ENCODE results near the gene USP17L24.
"Not testable (repeated sequence)": the region's sequence is repeated elsewhere in the genome, so short reads cannot be mapped to it uniquely, and the experiment has no call there.

The USP17L24 gene, protein sequence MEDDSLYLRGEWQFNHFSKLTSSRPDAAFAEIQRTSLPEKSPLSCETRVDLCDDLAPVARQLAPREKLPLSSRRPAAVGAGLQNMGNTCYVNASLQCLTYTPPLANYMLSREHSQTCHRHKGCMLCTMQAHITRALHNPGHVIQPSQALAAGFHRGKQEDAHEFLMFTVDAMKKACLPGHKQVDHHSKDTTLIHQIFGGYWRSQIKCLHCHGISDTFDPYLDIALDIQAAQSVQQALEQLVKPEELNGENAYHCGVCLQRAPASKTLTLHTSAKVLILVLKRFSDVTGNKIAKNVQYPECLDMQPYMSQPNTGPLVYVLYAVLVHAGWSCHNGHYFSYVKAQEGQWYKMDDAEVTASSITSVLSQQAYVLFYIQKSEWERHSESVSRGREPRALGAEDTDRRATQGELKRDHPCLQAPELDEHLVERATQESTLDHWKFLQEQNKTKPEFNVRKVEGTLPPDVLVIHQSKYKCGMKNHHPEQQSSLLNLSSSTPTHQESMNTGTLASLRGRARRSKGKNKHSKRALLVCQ

DNA sequence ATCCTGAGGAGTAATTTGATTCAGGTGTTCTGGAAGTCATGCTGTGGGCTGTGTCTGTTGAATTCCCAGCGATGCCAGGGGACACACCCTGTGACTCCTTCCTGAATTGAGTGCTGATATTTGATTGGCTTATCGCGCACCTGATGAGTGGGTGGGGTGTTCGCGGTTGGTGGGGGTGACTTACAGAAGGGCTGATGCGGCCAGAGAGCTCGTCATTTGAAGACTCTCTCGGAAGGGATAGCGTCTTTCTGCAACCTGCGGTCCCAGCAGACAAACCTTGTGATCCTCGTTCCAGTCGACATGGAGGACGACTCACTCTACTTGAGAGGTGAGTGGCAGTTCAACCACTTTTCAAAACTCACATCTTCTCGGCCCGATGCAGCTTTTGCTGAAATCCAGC is at the start of gene USP17L24:
USP17L24 (plus strand) TSS at position 301 of the 400 bp plus-strand sequence; CDS start at position 301, 0 bp downstream.
- DNase-seq: not testable (repeated sequence)

DNA sequence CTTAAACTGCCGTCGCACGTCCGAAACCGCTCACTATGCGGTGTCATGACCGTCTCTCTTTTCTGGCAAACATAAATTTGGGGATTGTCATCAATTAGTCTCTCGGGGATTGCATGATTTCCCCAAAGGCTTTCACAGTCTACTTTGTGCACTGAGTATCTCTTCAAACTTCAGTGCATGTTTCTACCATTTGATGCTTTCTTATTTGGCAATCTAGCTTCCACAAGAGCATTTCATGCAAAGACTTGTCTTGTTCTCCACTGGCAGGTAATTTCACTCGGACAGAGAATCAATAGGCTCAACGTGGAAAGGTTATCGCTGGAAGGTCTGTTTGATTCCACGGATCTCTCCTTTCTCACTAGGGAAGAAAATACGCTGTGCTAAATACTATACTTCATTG is 774 bp upstream of the USP17L24 start:
- not testable (repeated sequence) for DNase-seq

DNA sequence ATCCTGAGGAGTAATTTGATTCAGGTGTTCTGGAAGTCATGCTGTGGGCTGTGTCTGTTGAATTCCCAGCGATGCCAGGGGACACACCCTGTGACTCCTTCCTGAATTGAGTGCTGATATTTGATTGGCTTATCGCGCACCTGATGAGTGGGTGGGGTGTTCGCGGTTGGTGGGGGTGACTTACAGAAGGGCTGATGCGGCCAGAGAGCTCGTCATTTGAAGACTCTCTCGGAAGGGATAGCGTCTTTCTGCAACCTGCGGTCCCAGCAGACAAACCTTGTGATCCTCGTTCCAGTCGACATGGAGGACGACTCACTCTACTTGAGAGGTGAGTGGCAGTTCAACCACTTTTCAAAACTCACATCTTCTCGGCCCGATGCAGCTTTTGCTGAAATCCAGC is 4.6 kb downstream of the USP17L24 start, which contains the start of gene USP17L25:
USP17L25 (plus strand) TSS at position 301 of the 400 bp plus-strand sequence; CDS start at position 301, 0 bp downstream.
- not testable (repeated sequence) for DNase-seq

DNA sequence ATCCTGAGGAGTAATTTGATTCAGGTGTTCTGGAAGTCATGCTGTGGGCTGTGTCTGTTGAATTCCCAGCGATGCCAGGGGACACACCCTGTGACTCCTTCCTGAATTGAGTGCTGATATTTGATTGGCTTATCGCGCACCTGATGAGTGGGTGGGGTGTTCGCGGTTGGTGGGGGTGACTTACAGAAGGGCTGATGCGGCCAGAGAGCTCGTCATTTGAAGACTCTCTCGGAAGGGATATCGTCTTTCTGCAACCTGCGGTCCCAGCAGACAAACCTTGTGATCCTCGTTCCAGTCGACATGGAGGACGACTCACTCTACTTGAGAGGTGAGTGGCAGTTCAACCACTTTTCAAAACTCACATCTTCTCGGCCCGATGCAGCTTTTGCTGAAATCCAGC is 9.4 kb downstream of the USP17L24 start, which contains the start of gene USP17L26:
USP17L26 (plus strand) TSS at position 301 of the 400 bp plus-strand sequence; CDS start at position 301, 0 bp downstream.
- DNase-seq: not testable (repeated sequence)

DNA sequence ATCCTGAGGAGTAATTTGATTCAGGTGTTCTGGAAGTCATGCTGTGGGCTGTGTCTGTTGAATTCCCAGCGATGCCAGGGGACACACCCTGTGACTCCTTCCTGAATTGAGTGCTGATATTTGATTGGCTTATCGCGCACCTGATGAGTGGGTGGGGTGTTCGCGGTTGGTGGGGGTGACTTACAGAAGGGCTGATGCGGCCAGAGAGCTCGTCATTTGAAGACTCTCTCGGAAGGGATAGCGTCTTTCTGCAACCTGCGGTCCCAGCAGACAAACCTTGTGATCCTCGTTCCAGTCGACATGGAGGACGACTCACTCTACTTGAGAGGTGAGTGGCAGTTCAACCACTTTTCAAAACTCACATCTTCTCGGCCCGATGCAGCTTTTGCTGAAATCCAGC is 14.1 kb downstream of the USP17L24 start, which contains the start of gene USP17L5:
USP17L5 (plus strand) TSS at position 301 of the 400 bp plus-strand sequence; CDS start at position 301, 0 bp downstream.
- not testable (repeated sequence) for DNase-seq

DNA sequence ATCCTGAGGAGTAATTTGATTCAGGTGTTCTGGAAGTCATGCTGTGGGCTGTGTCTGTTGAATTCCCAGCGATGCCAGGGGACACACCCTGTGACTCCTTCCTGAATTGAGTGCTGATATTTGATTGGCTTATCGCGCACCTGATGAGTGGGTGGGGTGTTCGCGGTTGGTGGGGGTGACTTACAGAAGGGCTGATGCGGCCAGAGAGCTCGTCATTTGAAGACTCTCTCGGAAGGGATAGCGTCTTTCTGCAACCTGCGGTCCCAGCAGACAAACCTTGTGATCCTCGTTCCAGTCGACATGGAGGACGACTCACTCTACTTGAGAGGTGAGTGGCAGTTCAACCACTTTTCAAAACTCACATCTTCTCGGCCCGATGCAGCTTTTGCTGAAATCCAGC is 18.9 kb downstream of the USP17L24 start, which contains the start of gene USP17L27:
USP17L27 (plus strand) TSS at position 301 of the 400 bp plus-strand sequence; CDS start at position 301, 0 bp downstream.
- DNase-seq: not testable (repeated sequence)

DNA sequence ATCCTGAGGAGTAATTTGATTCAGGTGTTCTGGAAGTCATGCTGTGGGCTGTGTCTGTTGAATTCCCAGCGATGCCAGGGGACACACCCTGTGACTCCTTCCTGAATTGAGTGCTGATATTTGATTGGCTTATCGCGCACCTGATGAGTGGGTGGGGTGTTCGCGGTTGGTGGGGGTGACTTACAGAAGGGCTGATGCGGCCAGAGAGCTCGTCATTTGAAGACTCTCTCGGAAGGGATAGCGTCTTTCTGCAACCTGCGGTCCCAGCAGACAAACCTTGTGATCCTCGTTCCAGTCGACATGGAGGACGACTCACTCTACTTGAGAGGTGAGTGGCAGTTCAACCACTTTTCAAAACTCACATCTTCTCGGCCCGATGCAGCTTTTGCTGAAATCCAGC is 23.6 kb downstream of the USP17L24 start, which contains the start of gene USP17L28:
USP17L28 (plus strand) TSS at position 301 of the 400 bp plus-strand sequence; CDS start at position 301, 0 bp downstream.
- DNase-seq: not testable (repeated sequence)

DNA sequence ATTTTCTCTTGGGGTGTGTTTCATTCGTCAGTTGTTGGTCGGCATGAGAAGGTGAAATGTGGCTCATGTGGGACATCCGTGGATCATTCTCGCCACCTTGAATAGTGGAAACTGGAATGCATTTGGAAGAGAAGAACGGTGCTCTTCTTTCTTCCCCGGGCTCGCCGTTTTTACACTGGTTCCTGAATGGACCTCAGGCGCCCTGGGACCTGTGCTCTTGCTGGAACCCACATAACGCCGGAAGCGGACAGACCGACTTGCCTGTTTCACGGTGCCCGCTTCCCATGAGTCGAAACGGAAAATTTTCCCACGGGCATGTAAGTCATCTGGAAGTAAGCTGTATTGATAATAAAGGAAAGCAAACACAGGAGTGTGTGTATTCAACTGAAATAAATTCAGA is 25.9 kb downstream of the USP17L24 start:
- not testable (repeated sequence) for DNase-seq

DNA sequence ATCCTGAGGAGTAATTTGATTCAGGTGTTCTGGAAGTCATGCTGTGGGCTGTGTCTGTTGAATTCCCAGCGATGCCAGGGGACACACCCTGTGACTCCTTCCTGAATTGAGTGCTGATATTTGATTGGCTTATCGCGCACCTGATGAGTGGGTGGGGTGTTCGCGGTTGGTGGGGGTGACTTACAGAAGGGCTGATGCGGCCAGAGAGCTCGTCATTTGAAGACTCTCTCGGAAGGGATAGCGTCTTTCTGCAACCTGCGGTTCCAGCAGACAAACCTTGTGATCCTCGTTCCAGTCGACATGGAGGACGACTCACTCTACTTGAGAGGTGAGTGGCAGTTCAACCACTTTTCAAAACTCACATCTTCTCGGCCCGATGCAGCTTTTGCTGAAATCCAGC is 28.4 kb downstream of the USP17L24 start, which contains the start of gene USP17L29:
USP17L29 (plus strand) TSS at position 301 of the 400 bp plus-strand sequence; CDS start at position 301, 0 bp downstream.
- not testable (repeated sequence) for DNase-seq

DNA sequence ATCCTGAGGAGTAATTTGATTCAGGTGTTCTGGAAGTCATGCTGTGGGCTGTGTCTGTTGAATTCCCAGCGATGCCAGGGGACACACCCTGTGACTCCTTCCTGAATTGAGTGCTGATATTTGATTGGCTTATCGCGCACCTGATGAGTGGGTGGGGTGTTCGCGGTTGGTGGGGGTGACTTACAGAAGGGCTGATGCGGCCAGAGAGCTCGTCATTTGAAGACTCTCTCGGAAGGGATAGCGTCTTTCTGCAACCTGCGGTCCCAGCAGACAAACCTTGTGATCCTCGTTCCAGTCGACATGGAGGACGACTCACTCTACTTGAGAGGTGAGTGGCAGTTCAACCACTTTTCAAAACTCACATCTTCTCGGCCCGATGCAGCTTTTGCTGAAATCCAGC is 37.9 kb downstream of the USP17L24 start, which contains the start of gene USP17L30:
USP17L30 (plus strand) TSS at position 301 of the 400 bp plus-strand sequence; CDS start at position 301, 0 bp downstream.
- not testable (repeated sequence) for DNase-seq

Measured in COR-L47 (cell line).